Neural crest cell (in vitro differentiated cells): ENCODE data around the gene GOPC. TPM values are rescaled to one million over a fixed set of nuclear protein-coding genes. Genes with fewer than 3 reads are reported as not detected.

Experiments used
- DNase-seq: peaks from one replicate; pipeline ENCODE4 v3.0.0; 2021; ENCODE audit warnings: low read depth, mixed read lengths, low spot score
- H3K27ac Mint-ChIP-seq: one replicate; pipeline ENCODE4 v1.8.0; 2021; ENCODE audit warnings: mild to moderate bottlenecking, mixed read lengths; ENCODE audit not compliant: unreplicated experiment
- H3K27me3 Mint-ChIP-seq: 2 replicates; pipeline ENCODE4 v1.8.0; 2021; ENCODE audit warnings: low read depth, mild to moderate bottlenecking, mixed read lengths
- H3K36me3 Mint-ChIP-seq: 2 replicates; pipeline ENCODE4 v1.8.0; 2021; ENCODE audit warnings: low read depth, mild to moderate bottlenecking, mixed read lengths
- H3K4me1 Mint-ChIP-seq: 2 replicates; pipeline ENCODE4 v1.8.0; 2021; ENCODE audit warnings: mixed read lengths
- H3K4me3 Mint-ChIP-seq: one replicate; pipeline ENCODE4 v1.8.0; 2021; ENCODE audit warnings: mild to moderate bottlenecking, mixed read lengths
- H3K9me3 Mint-ChIP-seq: 2 replicates; pipeline ENCODE4 v1.8.0; 2021; ENCODE audit warnings: mixed read lengths
- CTCF ChIP-seq: fragments of 200-600 bp; sonication (generic); conservative IDR thresholded peaks from 2 replicates; pipeline ENCODE4 v1.5.0; 2021; ENCODE audit warnings: antibody characterized with exemption, mild to moderate bottlenecking
- total RNA-seq: library from RNA; stranded (reverse); gene quantifications from 2 replicates; pipeline ENCODE4 v1.2.1, GENCODE V29; 2021

The GOPC gene
- total RNA-seq, 1 donor from 2014 or later: 30.7 TPM

- no peak for DNase-seq
- no peak overlapping the region for H3K4me3 Mint-ChIP-seq
- no peak for TF ChIP-seq CTCF
- no peak overlapping the region for H3K27ac Mint-ChIP-seq
- H3K9me3 Mint-ChIP-seq: no peaks in the 10 kb centered on the region
- peaks cover 19% of the 10 kb centered on the region for H3K27me3 Mint-ChIP-seq
- no peaks in the 10 kb centered on the region for H3K4me1 Mint-ChIP-seq
- no peaks in the 10 kb centered on the region for H3K36me3 Mint-ChIP-seq
Measured at GRCh38 chr6:117613920-117614560, 11.7 kb upstream of the GOPC start.

- Mint-ChIP-seq H3K36me3 (no peaks in the 10 kb centered on the region), H3K4me1 (peaks cover 6% of the 10 kb centered on the region), H3K9me3 (no peaks in the 10 kb centered on the region), H3K27me3 (peaks cover 3% of the 10 kb centered on the region), H3K27ac (no peak overlapping the region), H3K4me3 (no peak overlapping the region)
- DNase-seq: no peak
- TF ChIP-seq CTCF: no peak
Measured at GRCh38 chr6:117607511-117607910, 5.2 kb upstream of the GOPC start.

GRCh38 chr6:117605169-117605826, 3.0 kb upstream of the GOPC start:
- peak overlapping the region; percentile 1 for H3K27ac Mint-ChIP-seq
- peaks cover under 1% of the 10 kb centered on the region for H3K36me3 Mint-ChIP-seq
- no peaks in the 10 kb centered on the region for H3K9me3 Mint-ChIP-seq
- H3K27me3 Mint-ChIP-seq: no peaks in the 10 kb centered on the region
- H3K4me1 Mint-ChIP-seq: peaks cover 22% of the 10 kb centered on the region
- DNase-seq: peak; percentile 41
- peak; percentile 74 for TF ChIP-seq CTCF
- H3K4me3 Mint-ChIP-seq: peak overlapping the region; percentile 74

GRCh38 chr6:117603821-117604220, 1.5 kb upstream of the GOPC start:
- no peak overlapping the region for H3K4me3 Mint-ChIP-seq

GRCh38 chr6:117602899-117603588, 733 bp upstream of the GOPC start:
- Mint-ChIP-seq H3K9me3 (peaks cover 3% of the 10 kb centered on the region), H3K4me1 (peaks cover 38% of the 10 kb centered on the region), H3K27me3 (no peaks in the 10 kb centered on the region), H3K4me3 (peak overlapping the region; percentile 95), H3K36me3 (peaks cover 14% of the 10 kb centered on the region), H3K27ac (peak overlapping the region; percentile 99)
- no peak for DNase-seq
- no peak for TF ChIP-seq CTCF

More at GRCh38 chr6:117603821-117604220, 1.5 kb upstream of the GOPC start:
- Mint-ChIP-seq H3K4me1 (peaks cover 34% of the 10 kb centered on the region), H3K27me3 (no peaks in the 10 kb centered on the region), H3K27ac (no peak overlapping the region), H3K36me3 (peaks cover 8% of the 10 kb centered on the region), H3K9me3 (no peaks in the 10 kb centered on the region)
- TF ChIP-seq CTCF: no peak
- DNase-seq: no peak
